Bronchial epithelial cell (primary cell): Measurements from ENCODE around the gene DTL. TPM values are rescaled to one million over a fixed set of nuclear protein-coding genes. Genes with fewer than 3 reads are reported as not detected.

Experiments
- DNase-seq: peaks from one replicate; pipeline ENCODE4 v3.0.0-alpha.2; 2010; ENCODE audit warnings: low read depth
- FAIRE-seq: peaks from 2 replicates; lab custom pipeline; 2011; peaks lifted over from hg19 to GRCh38; lab: Jason Lieb, UNC
- H3K27me3 ChIP-seq: 2 replicates; pipeline ENCODE4 v1.5.1; 2011; ENCODE audit warnings: low read length; ENCODE audit not compliant: control insufficient read depth, insufficient read depth
- H3K36me3 ChIP-seq: 2 replicates; pipeline ENCODE4 v1.5.1; 2011; ENCODE audit warnings: low read length; ENCODE audit not compliant: control insufficient read depth, insufficient read depth
- H3K4me3 ChIP-seq: 2 replicates; pipeline ENCODE4 v1.5.1; 2011; ENCODE audit warnings: mild to moderate bottlenecking, low read depth, low read length, control low read depth
- CTCF ChIP-seq: IDR thresholded peaks from 2 replicates; pipeline ENCODE4 v1.5.1; 2011; ENCODE audit warnings: mild to moderate bottlenecking, moderate library complexity, low read length, control low read depth, inconsistent platforms; ENCODE audit not compliant: insufficient read depth, severe bottlenecking
- total RNA-seq: library from RNA; depleted of rRNA; stranded (reverse); fragments of >200 nt; gene quantifications from 2 replicates; pipeline ENCODE4 v1.2.1, GENCODE V29; 2014

The DTL gene
- total RNA-seq, 1 donor from 2014 or later: 0.26 TPM

GRCh38 chr1:212133319-212133718 is 97.8 kb downstream of the DTL start:
- no peaks in the 10 kb centered on the region for H3K27me3 ChIP-seq
- H3K4me3 ChIP-seq: no peak overlapping the region
- H3K36me3 ChIP-seq: no peaks in the 10 kb centered on the region
- FAIRE-seq: no peak
- TF ChIP-seq CTCF: no peak
- DNase-seq: no peak

- TF ChIP-seq CTCF: no peak
- H3K27me3 ChIP-seq: no peaks in the 10 kb centered on the region
- H3K36me3 ChIP-seq: no peaks in the 10 kb centered on the region
- DNase-seq (no peak), FAIRE-seq (no peak)
- H3K4me3 ChIP-seq: no peak overlapping the region
These were observed 99.6 kb downstream of the DTL start for GRCh38 chr1:212135166-212135565.

- Histone ChIP-seq H3K36me3 (no peaks in the 10 kb centered on the region), H3K27me3 (no peaks in the 10 kb centered on the region), H3K4me3 (no peak overlapping the region)
- no peak for FAIRE-seq
- DNase-seq: no peak
- no peak for TF ChIP-seq CTCF
These were observed 102.3 kb downstream of the DTL start for GRCh38 chr1:212137854-212138253.

GRCh38 chr1:212138457-212138856 is 102.9 kb downstream of the DTL start:
- no peak overlapping the region for H3K4me3 ChIP-seq
- no peaks in the 10 kb centered on the region for H3K36me3 ChIP-seq
- H3K27me3 ChIP-seq: no peaks in the 10 kb centered on the region
- FAIRE-seq (no peak), DNase-seq (no peak)
- TF ChIP-seq CTCF: no peak

- FAIRE-seq (no peak), DNase-seq (no peak)
- Histone ChIP-seq H3K36me3 (no peaks in the 10 kb centered on the region), H3K27me3 (no peaks in the 10 kb centered on the region), H3K4me3 (no peak overlapping the region)
- TF ChIP-seq CTCF: no peak
These were observed 104.1 kb downstream of the DTL start for GRCh38 chr1:212139526-212140135.

- DNase-seq: peak; percentile 84
- H3K36me3 ChIP-seq: no peaks in the 10 kb centered on the region
- no peak for TF ChIP-seq CTCF
- no peaks in the 10 kb centered on the region for H3K27me3 ChIP-seq
- H3K4me3 ChIP-seq: no peak overlapping the region
- FAIRE-seq: no peak
These were observed 105.9 kb downstream of the DTL start for GRCh38 chr1:212141404-212141803.
